Liver (tissue), 9 donors: ENCODE measurements around the gene SLC6A5. TPM values are rescaled to one million over a fixed set of nuclear protein-coding genes. Genes with fewer than 3 reads are reported as not detected.

Experiments
- DNase-seq: peaks from one replicate; pipeline ENCODE4 v3.0.0-alpha.2; 2017; ENCODE audit warnings: low spot score
- H3K27ac ChIP-seq, 2 donors: one replicate each; pipeline ENCODE4 v1.7.0; 2013; ENCODE audit warnings: inconsistent platforms in 2 of 2, low read length in 2 of 2, control low read depth in 1 of 2, low read depth in 1 of 2, mild to moderate bottlenecking in 1 of 2
- H3K27me3 ChIP-seq, 4 donors: one replicate each; pipeline versions ENCODE4 v1.6.1 to v1.7.0; 2013; ENCODE audit warnings: low read length in 3 of 4, inconsistent platforms in 1 of 4, mild to moderate bottlenecking in 1 of 4, moderate library complexity in 1 of 4; ENCODE audit not compliant: control insufficient read depth in 4 of 4, insufficient read depth in 4 of 4
- H3K36me3 ChIP-seq, 4 donors: one replicate each; pipeline versions ENCODE4 v1.6.1 to v1.7.0; 2013; ENCODE audit warnings: low read length in 3 of 4, mild to moderate bottlenecking in 3 of 4, low read depth in 1 of 4, moderate library complexity in 1 of 4; ENCODE audit not compliant: control insufficient read depth in 4 of 4, insufficient read depth in 3 of 4
- H3K4me1 ChIP-seq, 4 donors: one replicate each; pipeline versions ENCODE4 v1.6.1 to v1.7.0; 2013; ENCODE audit warnings: low read length in 3 of 4, mild to moderate bottlenecking in 3 of 4, moderate library complexity in 1 of 4; ENCODE audit not compliant: control insufficient read depth in 4 of 4, insufficient read depth in 4 of 4
- H3K4me3 ChIP-seq, 3 donors: one replicate each; pipeline versions ENCODE4 v1.6.1 to v1.7.0; 2013; ENCODE audit warnings: low read length in 3 of 3, control low read depth in 1 of 3, low read depth in 1 of 3, mild to moderate bottlenecking in 1 of 3
- H3K9ac ChIP-seq, 2 donors: one replicate each; pipeline ENCODE4 v1.7.0; 2013; ENCODE audit warnings: low read length in 2 of 2, mild to moderate bottlenecking in 2 of 2, moderate library complexity in 2 of 2, control low read depth in 1 of 2, low read depth in 1 of 2
- H3K9me3 ChIP-seq, 4 donors: one replicate each; pipeline versions ENCODE4 v1.6.1 to v1.7.0; 2013; ENCODE audit warnings: low read length in 3 of 4; ENCODE audit not compliant: control insufficient read depth in 4 of 4
- EGR1 ChIP-seq, 2 donors: IDR thresholded peaks; 2 replicates each; pipeline ENCODE4 v1.6.1; 2016 to 2018; ENCODE audit warnings: antibody characterized with exemption in 2 of 2, low read depth in 2 of 2
- FOXA1 ChIP-seq: IDR thresholded peaks from 2 replicates; pipeline ENCODE4 v1.6.1; 2016; ENCODE audit warnings: antibody characterized with exemption
- FOXA2 ChIP-seq: IDR thresholded peaks from 2 replicates; pipeline ENCODE4 v1.6.1; 2016; ENCODE audit warnings: antibody characterized with exemption
- GABPA ChIP-seq, 2 donors: IDR thresholded peaks in 1 of 2; conservative IDR thresholded peaks in 1 of 2; 2 replicates each; pipeline ENCODE4 v1.6.1; 2016; ENCODE audit warnings: antibody characterized with exemption in 2 of 2, mild to moderate bottlenecking in 1 of 2, moderate library complexity in 1 of 2
- HNF4A ChIP-seq, 2 donors: conservative IDR thresholded peaks; 2 replicates each; pipeline ENCODE4 v1.6.1; 2016; ENCODE audit warnings: antibody characterized with exemption in 2 of 2, mild to moderate bottlenecking in 2 of 2
- HNF4G ChIP-seq: IDR thresholded peaks from 2 replicates; pipeline ENCODE4 v1.6.1; 2016; ENCODE audit warnings: antibody characterized with exemption
- JUND ChIP-seq, 2 donors: IDR thresholded peaks; 2 replicates each; pipeline ENCODE4 v1.6.1; 2016; ENCODE audit warnings: antibody characterized with exemption in 2 of 2
- MAX ChIP-seq: IDR thresholded peaks from 2 replicates; pipeline ENCODE4 v1.6.1; 2016; ENCODE audit warnings: antibody characterized with exemption
- NR2F2 ChIP-seq: IDR thresholded peaks from 2 replicates; pipeline ENCODE4 v1.6.1; 2016; ENCODE audit warnings: antibody characterized with exemption
- RAD21 ChIP-seq, 2 donors: IDR thresholded peaks; 2 replicates each; pipeline ENCODE4 v1.6.1; 2016; ENCODE audit warnings: antibody characterized with exemption in 2 of 2, mild to moderate bottlenecking in 2 of 2
- SP1 ChIP-seq: IDR thresholded peaks from 2 replicates; pipeline ENCODE4 v1.6.1; 2018; ENCODE audit warnings: antibody characterized with exemption, mild to moderate bottlenecking
- TAF1 ChIP-seq: conservative IDR thresholded peaks from 2 replicates; pipeline ENCODE4 v1.6.1; 2016; ENCODE audit warnings: antibody characterized with exemption, mild to moderate bottlenecking
- YY1 ChIP-seq: IDR thresholded peaks from 2 replicates; pipeline ENCODE4 v1.6.1; 2016; ENCODE audit warnings: antibody characterized with exemption, mild to moderate bottlenecking
- ZBTB33 ChIP-seq: IDR thresholded peaks from 2 replicates; pipeline ENCODE4 v1.6.1; 2016; ENCODE audit warnings: antibody characterized with exemption
- WGBS: extraction: QIAGEN DNeasy Blood & Tissue Kit; methylation state at CpG from one replicate; pipeline ENCODE4 v1.1.7; 2013; 5-methylcytosine and 5-hydroxymethylcytosine counted together
- polyA plus RNA-seq, 2 donors: library from polyadenylated mRNA; stranded (reverse) in 1 of 2; unstranded in 1 of 2; fragments of 200-250 nt in 1 of 2; fragments of >200 nt in 1 of 2; fragmentation: Nextera tagmentation in 1 of 2; extraction: Ambion mirVana in 1 of 2; gene quantifications; one replicate each; pipeline versions ENCODE4 v1.2.1 to v1.2.3, GENCODE V29; 2013 to 2015
- total RNA-seq, 2 donors: library from RNA; depleted of rRNA; stranded (reverse); fragments of >200 nt; gene quantifications; one replicate each; pipeline ENCODE4 v1.2.3, GENCODE V29; 2014
- TF ChIP-seq, protein P1 (sequence below): IDR thresholded peaks from 2 replicates; pipeline ENCODE4 v1.6.1; 2016; ENCODE audit warnings: antibody characterized with exemption, mild to moderate bottlenecking
- TF ChIP-seq, protein P2 (sequence below): fragments of 150-350 bp; IDR thresholded peaks from 2 replicates; pipeline ENCODE4 v1.5.1; 2017; ENCODE audit warnings: improper control_type of control experiment, low read depth, low read length; ENCODE audit not compliant: missing input control
- TF ChIP-seq, protein P3 (sequence below): IDR thresholded peaks from 2 replicates; pipeline ENCODE4 v1.6.1; 2016; ENCODE audit warnings: antibody characterized with exemption
- donor health status: healthy.
- donor health status: healthy.
- donor health status: healthy.
- donor health status: healthy.
- donor health status: healthy.

The SLC6A5 gene
- total and polyA plus RNA-seq, 4 donors: not detected

- WGBS: 5% methylated on average over 48 of the region's 48 CpGs
- Histone ChIP-seq H3K4me3 (no peak overlapping the region), H3K4me1 (peaks cover 0 to 29% (median 4%) of the 10 kb centered on the region in 4 donors), H3K27ac (no peak overlapping the region), H3K36me3 (no peaks in the 10 kb centered on the region), H3K9me3 (no peaks in the 10 kb centered on the region), H3K9ac (no peak overlapping the region), H3K27me3 (peaks cover 5 to 24% (median 14%) of the 10 kb centered on the region in 4 donors)
- no peak for TF ChIP-seq GABPA (IDR thresholded peaks at IDR 0.05 in 1 of 2, conservative IDR thresholded peaks at IDR 0.05 in 1 of 2)
- TF ChIP-seq SP1: no peak
- TF ChIP-seq, protein P1, sequence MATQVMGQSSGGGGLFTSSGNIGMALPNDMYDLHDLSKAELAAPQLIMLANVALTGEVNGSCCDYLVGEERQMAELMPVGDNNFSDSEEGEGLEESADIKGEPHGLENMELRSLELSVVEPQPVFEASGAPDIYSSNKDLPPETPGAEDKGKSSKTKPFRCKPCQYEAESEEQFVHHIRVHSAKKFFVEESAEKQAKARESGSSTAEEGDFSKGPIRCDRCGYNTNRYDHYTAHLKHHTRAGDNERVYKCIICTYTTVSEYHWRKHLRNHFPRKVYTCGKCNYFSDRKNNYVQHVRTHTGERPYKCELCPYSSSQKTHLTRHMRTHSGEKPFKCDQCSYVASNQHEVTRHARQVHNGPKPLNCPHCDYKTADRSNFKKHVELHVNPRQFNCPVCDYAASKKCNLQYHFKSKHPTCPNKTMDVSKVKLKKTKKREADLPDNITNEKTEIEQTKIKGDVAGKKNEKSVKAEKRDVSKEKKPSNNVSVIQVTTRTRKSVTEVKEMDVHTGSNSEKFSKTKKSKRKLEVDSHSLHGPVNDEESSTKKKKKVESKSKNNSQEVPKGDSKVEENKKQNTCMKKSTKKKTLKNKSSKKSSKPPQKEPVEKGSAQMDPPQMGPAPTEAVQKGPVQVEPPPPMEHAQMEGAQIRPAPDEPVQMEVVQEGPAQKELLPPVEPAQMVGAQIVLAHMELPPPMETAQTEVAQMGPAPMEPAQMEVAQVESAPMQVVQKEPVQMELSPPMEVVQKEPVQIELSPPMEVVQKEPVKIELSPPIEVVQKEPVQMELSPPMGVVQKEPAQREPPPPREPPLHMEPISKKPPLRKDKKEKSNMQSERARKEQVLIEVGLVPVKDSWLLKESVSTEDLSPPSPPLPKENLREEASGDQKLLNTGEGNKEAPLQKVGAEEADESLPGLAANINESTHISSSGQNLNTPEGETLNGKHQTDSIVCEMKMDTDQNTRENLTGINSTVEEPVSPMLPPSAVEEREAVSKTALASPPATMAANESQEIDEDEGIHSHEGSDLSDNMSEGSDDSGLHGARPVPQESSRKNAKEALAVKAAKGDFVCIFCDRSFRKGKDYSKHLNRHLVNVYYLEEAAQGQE: no peak
- TF ChIP-seq ZBTB33: no peak
- TF ChIP-seq RAD21 (IDR thresholded peaks at IDR 0.05): no peak
- no peak for TF ChIP-seq YY1
- DNase-seq: no peak
Measured at GRCh38 chr11:20597680-20598484, 1.5 kb upstream of the SLC6A5 start.

DNA sequence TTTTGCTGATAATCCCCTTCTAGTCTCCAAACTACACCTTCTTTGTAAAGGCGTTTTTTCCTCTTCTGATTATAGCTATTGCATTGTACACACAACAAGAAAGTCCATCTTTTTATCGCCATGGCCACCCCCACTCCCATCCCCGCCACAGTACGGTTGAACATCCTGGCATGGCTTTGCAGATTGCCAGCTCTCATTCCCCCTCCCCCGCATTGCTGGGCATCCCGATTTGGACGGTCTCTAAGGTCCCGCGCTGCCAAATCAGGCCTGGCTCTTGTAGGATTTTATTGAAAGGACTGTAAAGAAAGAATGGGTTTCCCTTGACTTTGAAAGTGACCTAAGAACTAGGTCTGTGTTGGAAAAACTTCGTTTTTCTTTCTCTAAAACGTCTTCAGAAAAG is 916 bp upstream of the SLC6A5 start:
- Histone ChIP-seq H3K4me1 (peaks cover 0 to 29% (median 4%) of the 10 kb centered on the region in 4 donors), H3K36me3 (no peaks in the 10 kb centered on the region), H3K27ac (no peak overlapping the region), H3K9me3 (no peaks in the 10 kb centered on the region), H3K9ac (no peak overlapping the region), H3K4me3 (no peak overlapping the region), H3K27me3 (peaks cover 5 to 24% (median 14%) of the 10 kb centered on the region in 4 donors)
- TF ChIP-seq YY1: no peak
- no peak for TF ChIP-seq HNF4A (conservative IDR thresholded peaks at IDR 0.05)
- TF ChIP-seq, protein P2, sequence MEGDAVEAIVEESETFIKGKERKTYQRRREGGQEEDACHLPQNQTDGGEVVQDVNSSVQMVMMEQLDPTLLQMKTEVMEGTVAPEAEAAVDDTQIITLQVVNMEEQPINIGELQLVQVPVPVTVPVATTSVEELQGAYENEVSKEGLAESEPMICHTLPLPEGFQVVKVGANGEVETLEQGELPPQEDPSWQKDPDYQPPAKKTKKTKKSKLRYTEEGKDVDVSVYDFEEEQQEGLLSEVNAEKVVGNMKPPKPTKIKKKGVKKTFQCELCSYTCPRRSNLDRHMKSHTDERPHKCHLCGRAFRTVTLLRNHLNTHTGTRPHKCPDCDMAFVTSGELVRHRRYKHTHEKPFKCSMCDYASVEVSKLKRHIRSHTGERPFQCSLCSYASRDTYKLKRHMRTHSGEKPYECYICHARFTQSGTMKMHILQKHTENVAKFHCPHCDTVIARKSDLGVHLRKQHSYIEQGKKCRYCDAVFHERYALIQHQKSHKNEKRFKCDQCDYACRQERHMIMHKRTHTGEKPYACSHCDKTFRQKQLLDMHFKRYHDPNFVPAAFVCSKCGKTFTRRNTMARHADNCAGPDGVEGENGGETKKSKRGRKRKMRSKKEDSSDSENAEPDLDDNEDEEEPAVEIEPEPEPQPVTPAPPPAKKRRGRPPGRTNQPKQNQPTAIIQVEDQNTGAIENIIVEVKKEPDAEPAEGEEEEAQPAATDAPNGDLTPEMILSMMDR: no peak
- TF ChIP-seq SP1: no peak
- TF ChIP-seq RAD21 (IDR thresholded peaks at IDR 0.05): no peak
- TF ChIP-seq ZBTB33: no peak
- TF ChIP-seq HNF4G: no peak
- TF ChIP-seq GABPA (IDR thresholded peaks at IDR 0.05 in 1 of 2, conservative IDR thresholded peaks at IDR 0.05 in 1 of 2): no peak
- TF ChIP-seq FOXA1: no peak
- no peak for TF ChIP-seq NR2F2
- TF ChIP-seq MAX: no peak
- no peak for TF ChIP-seq EGR1 (IDR thresholded peaks at IDR 0.05; ENCODE audit: low read depth in 2 of 2)
- no peak for TF ChIP-seq FOXA2
- TF ChIP-seq, protein P3, sequence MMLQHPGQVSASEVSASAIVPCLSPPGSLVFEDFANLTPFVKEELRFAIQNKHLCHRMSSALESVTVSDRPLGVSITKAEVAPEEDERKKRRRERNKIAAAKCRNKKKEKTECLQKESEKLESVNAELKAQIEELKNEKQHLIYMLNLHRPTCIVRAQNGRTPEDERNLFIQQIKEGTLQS: no peak
- TF ChIP-seq, protein P1: no peak
- TF ChIP-seq TAF1: no peak
- no peak for TF ChIP-seq JUND (IDR thresholded peaks at IDR 0.05)
- no peak for DNase-seq
- 6% methylated on average over 11 of the region's 11 CpGs for WGBS
